ENCODE data around the gene IRAK1.

Gene IRAK1

GRCh38 chrX:153969904-153970356 is 49.8 kb downstream of the IRAK1 start:
- DNase-seq, result no peak

GRCh38 chrX:153969125-153969903 is 50.4 kb downstream of the IRAK1 start:
- no peak for DNase-seq

GRCh38 chrX:153968754-153969124 is 51.0 kb downstream of the IRAK1 start:
- DNase-seq, result no peak

GRCh38 chrX:153968255-153968654 is 51.4 kb downstream of the IRAK1 start:
- no peak for DNase-seq

DNA sequence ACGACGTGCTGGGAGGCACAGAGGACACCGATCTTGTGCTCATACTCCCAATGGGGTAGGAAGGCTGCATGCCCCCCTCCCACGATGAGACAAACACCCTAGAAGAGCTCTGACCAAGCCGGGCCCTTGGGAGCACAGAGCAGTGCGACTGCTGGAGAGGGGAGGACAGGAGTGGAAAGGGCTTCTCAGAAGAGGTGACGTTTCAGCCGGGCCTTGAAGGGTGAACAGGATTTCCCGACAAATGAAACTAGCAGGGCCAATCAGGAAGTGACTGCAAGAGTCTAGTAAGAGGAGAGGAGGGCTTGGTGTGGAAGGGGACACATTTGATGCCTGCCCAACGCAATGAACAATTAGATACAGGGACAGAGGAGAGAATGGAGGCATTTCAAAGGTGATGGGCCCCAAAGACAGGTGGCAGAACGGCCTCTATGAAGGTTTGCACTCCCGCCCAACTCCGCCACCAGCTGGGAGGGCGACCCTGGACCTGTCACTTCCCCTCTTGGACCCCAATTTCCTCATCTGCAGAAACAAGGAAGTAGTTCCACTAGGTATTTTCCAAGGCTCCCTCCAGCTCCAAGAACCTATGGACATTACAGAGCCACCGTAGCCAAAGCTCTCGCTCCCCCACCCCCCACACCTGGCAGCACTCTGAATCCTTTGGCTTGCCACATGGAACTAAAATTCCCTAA is 52.0 kb downstream of the IRAK1 start:
- DNase-seq, result no peak

- DNase-seq, result no peak
Measured at GRCh38 chrX:153966841-153967535, 52.7 kb downstream of the IRAK1 start.

- no peak for DNase-seq
Measured at GRCh38 chrX:153966283-153966688, 53.4 kb downstream of the IRAK1 start.

DNA sequence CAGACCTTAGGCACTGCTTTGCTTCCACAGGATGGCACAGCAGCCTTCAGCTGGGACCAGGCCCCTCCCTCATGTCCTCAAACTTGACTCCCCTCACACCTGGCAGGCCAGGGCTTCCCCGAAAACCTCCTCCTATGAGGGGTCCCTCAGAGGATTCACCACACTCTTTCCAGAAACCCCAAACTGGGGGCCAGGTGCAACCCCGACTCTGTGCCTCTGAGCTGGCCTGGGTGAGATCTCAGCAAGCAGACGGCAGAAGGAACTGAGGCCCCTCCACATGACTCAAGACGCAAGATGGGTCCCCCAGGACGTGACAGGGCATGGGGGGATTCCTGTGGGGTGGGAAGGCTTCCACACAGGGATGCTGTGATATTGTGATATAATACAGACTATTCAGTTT is 54.3 kb downstream of the IRAK1 start:
- DNase-seq, result no peak

- DNase-seq, result no peak
Measured at GRCh38 chrX:153964105-153964504, 55.6 kb downstream of the IRAK1 start.

DNA sequence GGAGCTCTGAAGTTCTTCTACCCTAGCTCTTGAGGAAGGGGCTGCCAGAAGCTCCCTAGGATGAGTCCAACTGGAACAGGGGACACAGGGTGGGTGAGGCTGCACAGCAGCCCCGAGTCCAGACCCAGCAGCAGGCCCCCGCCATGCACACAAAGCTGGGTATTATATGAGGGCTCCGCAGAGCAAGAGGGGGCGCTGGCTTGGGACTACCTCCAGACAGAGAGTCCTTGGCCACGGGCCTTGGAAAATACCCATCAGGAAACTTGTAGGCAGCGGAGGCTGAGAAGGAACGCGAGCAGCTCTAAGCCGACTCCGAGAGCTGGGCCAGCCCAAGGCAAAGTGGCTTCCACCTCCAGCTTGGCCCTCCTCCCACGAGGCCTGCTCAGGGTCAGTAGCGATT is 56.2 kb downstream of the IRAK1 start:
- no peak for DNase-seq

DNA sequence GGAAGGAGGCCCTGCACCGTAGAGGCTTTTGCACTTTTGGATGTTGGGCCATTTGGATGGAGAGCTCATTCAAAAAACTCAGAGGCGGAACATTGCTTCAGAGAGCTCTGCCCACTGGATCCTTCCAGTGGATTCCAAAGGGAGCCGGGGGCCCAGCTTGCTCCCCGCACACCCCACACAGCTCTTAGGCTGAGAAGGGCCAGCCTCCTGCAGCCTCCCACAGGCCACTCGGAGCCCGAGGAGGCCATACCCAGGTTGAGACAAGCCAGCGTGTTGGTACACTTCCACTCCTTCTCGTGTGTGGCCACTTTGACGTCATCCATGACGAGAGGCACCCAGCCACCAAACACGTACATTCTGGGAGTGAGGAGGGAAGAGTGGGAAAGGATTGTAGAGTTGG is 58.4 kb downstream of the IRAK1 start:
- no peak for DNase-seq

DNA sequence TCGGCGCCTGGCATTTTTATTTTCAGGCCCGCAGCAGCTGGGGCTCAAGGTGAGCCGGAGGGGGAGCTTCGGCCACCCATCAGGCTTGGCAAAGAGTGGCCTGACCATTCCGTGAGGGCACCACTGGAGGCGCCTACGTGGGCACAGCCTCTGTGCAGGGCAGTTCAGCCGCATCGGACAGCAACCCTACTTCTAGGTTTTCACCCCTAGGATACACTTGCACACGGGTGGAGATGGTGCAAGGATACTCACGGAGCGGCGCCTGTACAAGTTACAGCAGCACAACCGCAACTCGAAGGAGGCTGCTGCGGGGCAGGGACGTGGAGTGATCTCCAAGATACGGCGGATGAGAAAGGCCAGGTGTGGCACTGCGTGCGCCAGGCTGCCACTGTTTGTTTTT is 58.9 kb downstream of the IRAK1 start:
- DNase-seq, result no peak
